K562 (cell line): ENCODE measurements around the gene RCSD1. TPM values are rescaled to one million over a fixed set of nuclear protein-coding genes. Genes with fewer than 3 reads are reported as not detected.

Experiments
- ETV1 ChIP-seq: fragments of 450-650 bp; conservative IDR thresholded peaks from 2 replicates; pipeline ENCODE4 v1.6.1; 2016; ENCODE audit warnings: missing genetic modification characterization, control low read depth, low read depth, missing compliant biosample characterization
- FUS ChIP-seq: fragments of 200-400 bp; formaldehyde crosslinking; optimal IDR thresholded peaks from 2 replicates; pipeline ENCODE3; 2017; ENCODE audit warnings: low read depth, low read length
- HNRNPH1 ChIP-seq: fragments of 200-400 bp; formaldehyde crosslinking; optimal IDR thresholded peaks from 2 replicates; pipeline ENCODE3; 2017; ENCODE audit warnings: low read depth, mild to moderate bottlenecking, low read length, moderate library complexity
- MGA ChIP-seq: fragments of 450-650 bp; IDR thresholded peaks from 2 replicates; pipeline ENCODE4 v1.6.1; 2016; ENCODE audit warnings: mild to moderate bottlenecking, moderate library complexity
- NR4A1 ChIP-seq, 2 experiments: fragments of 250-450 bp in 1 of 2; fragments of 450-650 bp in 1 of 2; sonication (Bioruptor Pico) in 1 of 2; IDR thresholded peaks; 2 replicates each; pipeline versions ENCODE4 v1.4.0 to v1.6.1; 2016 to 2020; ENCODE audit warnings: mild to moderate bottlenecking in 2 of 2, missing compliant biosample characterization in 1 of 2, missing genetic modification characterization in 1 of 2, moderate library complexity in 1 of 2
- PHTF2 ChIP-seq: fragments of 250-450 bp; sonication (Bioruptor Pico); IDR thresholded peaks from 2 replicates; pipeline ENCODE4 v1.5.0; 2021; ENCODE audit warnings: mild to moderate bottlenecking
- ZNF655 ChIP-seq: fragments of 250-450 bp; sonication (Bioruptor Pico); IDR thresholded peaks from 2 replicates; pipeline ENCODE4 v1.5.0; 2021
- polyA plus RNA-seq, 8 experiments: library from polyadenylated mRNA; depleted of rRNA in 4 of 8; stranded (reverse) in 5 of 8; unstranded in 3 of 8; fragments of >200 nt; fragmentation: Nextera tagmentation in 2 of 8; fragmentation: Illumina TruSeq in 1 of 8; extraction: Ambion mirVana in 2 of 8; extraction: Trizol in 1 of 8; gene quantifications; 2 replicates each; pipeline versions ENCODE4 v1.2.1 to v1.2.3, GENCODE V29; 2011 to 2014; ENCODE audit warnings: inconsistent platforms in 1 of 8, missing spikeins in 1 of 8
- total RNA-seq, 7 experiments: library from RNA; depleted of rRNA in 6 of 7; stranded (reverse); fragments of >200 nt in 6 of 7; fragmentation: Illumina TruSeq in 2 of 7; extraction: Trizol in 2 of 7; gene quantifications; 2 replicates each; pipeline versions ENCODE4 v1.2.1 to v1.2.3, GENCODE V29; 2011 to 2021; ENCODE audit warnings: low replicate concordance in 1 of 7
- TF ChIP-seq, protein P1 (sequence below), 2 experiments: IDR thresholded peaks; 2 replicates each; pipeline ENCODE4 v1.6.1; 2011; ENCODE audit warnings: borderline replicate concordance in 1 of 2, control low read depth in 1 of 2, low read depth in 1 of 2, low read length in 1 of 2, mild to moderate bottlenecking in 1 of 2, mixed read lengths in 1 of 2, moderate library complexity in 1 of 2; ENCODE audit not compliant: insufficient read depth in 1 of 2, insufficient read length in 1 of 2, poor library complexity in 1 of 2, severe bottlenecking in 1 of 2; ENCODE audit errors: extremely low read depth in 1 of 2

The RCSD1 gene
- total and polyA plus RNA-seq, 9 of the 15 experiments (the other 6 are each of a cell fraction or from before 2014, with no cell fraction given) = 7.8 to 69.8 (median 45.3) TPM

DNA sequence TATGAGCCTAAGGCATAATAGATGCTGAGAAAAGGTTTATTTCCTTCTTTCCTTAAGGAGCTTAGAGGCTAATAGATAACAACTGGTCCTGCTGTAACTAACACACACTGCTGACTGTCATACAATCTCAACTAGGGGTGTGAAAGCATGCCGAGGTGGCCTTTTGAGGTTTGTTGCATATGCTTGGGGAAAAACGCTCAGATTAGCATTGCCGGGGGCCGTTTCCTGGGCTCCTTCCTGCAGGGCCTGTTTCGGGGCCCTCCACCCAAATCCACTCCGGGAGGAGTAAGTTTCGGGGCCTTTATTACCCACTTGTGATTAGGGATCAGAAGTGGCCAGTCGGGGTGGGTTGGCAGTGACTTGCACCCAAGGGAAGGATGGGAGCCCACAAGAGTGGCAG, 27.2 kb upstream of the RCSD1 start (continued):
- TF ChIP-seq NR4A1 (CRISPR knock-in tag; IDR thresholded peaks at IDR 0.05) = no peak
- TF ChIP-seq NR4A1 (tag; IDR thresholded peaks at IDR 0.05) = no peak
- peak; percentile 34; the same call in 1 of the 2 replicates for TF ChIP-seq MGA
- TF ChIP-seq HNRNPH1 = no peak
- no peak for TF ChIP-seq PHTF2 (CRISPR knock-in tag)
- TF ChIP-seq ZNF655 (CRISPR knock-in tag) = no peak
- TF ChIP-seq, protein P1, sequence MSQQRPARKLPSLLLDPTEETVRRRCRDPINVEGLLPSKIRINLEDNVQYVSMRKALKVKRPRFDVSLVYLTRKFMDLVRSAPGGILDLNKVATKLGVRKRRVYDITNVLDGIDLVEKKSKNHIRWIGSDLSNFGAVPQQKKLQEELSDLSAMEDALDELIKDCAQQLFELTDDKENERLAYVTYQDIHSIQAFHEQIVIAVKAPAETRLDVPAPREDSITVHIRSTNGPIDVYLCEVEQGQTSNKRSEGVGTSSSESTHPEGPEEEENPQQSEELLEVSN (IDR thresholded peaks at IDR 0.05; ENCODE audit: borderline replicate concordance in 1 of 2, extremely low read depth in 1 of 2, insufficient read depth in 1 of 2, insufficient read length in 1 of 2, low read depth in 1 of 2, low read length in 1 of 2, poor library complexity in 1 of 2, severe bottlenecking in 1 of 2) = no peak
- no peak for TF ChIP-seq FUS
- no peak for TF ChIP-seq ETV1
